Measurements from ENCODE around the gene INTS14.

GRCh38 chr15:65598468-65598867, 12.5 kb downstream of the INTS14 start:
- no peak for TF ChIP-seq CTCF (IDR thresholded peaks at IDR 0.05; ENCODE audit: insufficient read depth, low read length, poor library complexity, severe bottlenecking)
- TF ChIP-seq EZH2phosphoT487 (conservative IDR thresholded peaks at IDR 0.05; ENCODE audit: low read length): no peak
